ENCODE results near the gene TEX13C.
"Not testable (repeated sequence)": the region's sequence is repeated elsewhere in the genome, so short reads cannot be mapped to it uniquely, and the experiment has no call there.

Gene TEX13C

GRCh38 chrX:125319646-125320521, at the start of gene TEX13C:
Gene TEX13C (plus strand): TSS chrX:125319871. CDS start chrX:125320120, 249 bp downstream.
- no peak for DNase-seq (ENCODE audit: low read depth)

- no peak for DNase-seq (ENCODE audit: low read depth)
These were observed 32.4 kb upstream of the TEX13C start for GRCh38 chrX:125287282-125287681.

- no peak for DNase-seq (ENCODE audit: low read depth)
These were observed 31.3 kb upstream of the TEX13C start for GRCh38 chrX:125288343-125288742.

GRCh38 chrX:125289209-125289608, 30.5 kb upstream of the TEX13C start:
- no peak for DNase-seq (ENCODE audit: low read depth)

- no peak for DNase-seq (ENCODE audit: low read depth)
These were observed 29.8 kb upstream of the TEX13C start for GRCh38 chrX:125289920-125290319.

- DNase-seq (ENCODE audit: low read depth), result no peak
These were observed 28.5 kb upstream of the TEX13C start for GRCh38 chrX:125291124-125291523.

GRCh38 chrX:125293850-125294780, 25.6 kb upstream of the TEX13C start:
- no peak for DNase-seq (ENCODE audit: low read depth)

GRCh38 chrX:125295337-125295736, 24.3 kb upstream of the TEX13C start:
- no peak for DNase-seq (ENCODE audit: low read depth)

- no peak for DNase-seq (ENCODE audit: low read depth)
These were observed 20.8 kb upstream of the TEX13C start for GRCh38 chrX:125298871-125299270.

- no peak for DNase-seq (ENCODE audit: low read depth)
These were observed 13.3 kb upstream of the TEX13C start for GRCh38 chrX:125306335-125306866.

- no peak for DNase-seq (ENCODE audit: low read depth)
These were observed 11.0 kb upstream of the TEX13C start for GRCh38 chrX:125308653-125309052.

GRCh38 chrX:125319166-125319565, 505 bp upstream of the TEX13C start:
- DNase-seq (ENCODE audit: low read depth), result not testable (repeated sequence)

GRCh38 chrX:125322431-125322830, 2.8 kb downstream of the TEX13C start:
- no peak for DNase-seq (ENCODE audit: low read depth)

- DNase-seq (ENCODE audit: low read depth), result no peak
These were observed 6.9 kb downstream of the TEX13C start for GRCh38 chrX:125326599-125326998.

- DNase-seq (ENCODE audit: low read depth), result no peak
These were observed 8.2 kb downstream of the TEX13C start for GRCh38 chrX:125327891-125328290.

- DNase-seq (ENCODE audit: low read depth), result no peak
These were observed 13.9 kb downstream of the TEX13C start for GRCh38 chrX:125333583-125333982.

GRCh38 chrX:125340490-125340889, 20.8 kb downstream of the TEX13C start:
- no peak for DNase-seq (ENCODE audit: low read depth)

GRCh38 chrX:125374169-125374568, 54.5 kb downstream of the TEX13C start:
- no peak for DNase-seq (ENCODE audit: low read depth)

Data from stimulated activated CD8-positive, alpha-beta memory T cell treated with anti-CD3 and anti-CD28 coated beads, Interleukin-4, amount 100 ng/mL, for 24 hours (primary cell).